Endothelial cell of umbilical vein (primary cell): ENCODE data around the gene ZDHHC7. TPM values are rescaled to one million over a fixed set of nuclear protein-coding genes. Genes with fewer than 3 reads are reported as not detected.

Source experiments
- BruUV-seq: library from RNA; stranded (reverse); fragments of 400-500 nt; replicated peaks from 2 replicates; lab custom pipeline; 2021; lab: Mats Ljungman, UMichigan
- CTCF ChIA-PET: fragments of 300-600, 350-600 bp; sonication (Branson Sonifier 250); formaldehyde crosslinking; loops from one replicate; lab custom pipeline; 2021; ENCODE audit warnings: antibody characterized with exemption, inconsistent platforms; lab: Charles Lee
- POLR2A ChIA-PET: fragments of 300-600, 350-600 bp; sonication (Branson Sonifier 250); formaldehyde crosslinking; loops from one replicate; lab custom pipeline; 2021; ENCODE audit warnings: antibody characterized with exemption, inconsistent platforms; lab: Charles Lee
- DNase-seq: peaks from one replicate; pipeline ENCODE4 v3.0.0-alpha.2; 2011; ENCODE audit warnings: low read depth, low spot score
- FAIRE-seq: peaks from 2 replicates; lab custom pipeline; 2011; peaks lifted over from hg19 to GRCh38; lab: Jason Lieb, UNC
- H2AFZ ChIP-seq: 2 replicates; pipeline ENCODE4 v1.6.0; 2012; ENCODE audit warnings: low read depth, low read length, control low read depth, inconsistent platforms
- H3K27ac ChIP-seq: 2 replicates; pipeline ENCODE4 v1.5.1; 2011; ENCODE audit warnings: low read depth, mild to moderate bottlenecking, control low read depth, low read length, moderate library complexity; ENCODE audit not compliant: insufficient read depth
- H3K27me3 ChIP-seq, 2 experiments: 2 replicates each; pipeline versions ENCODE4 v1.6.0 to v1.6.1; 2011; ENCODE audit warnings: low read length in 2 of 2, mixed read lengths in 1 of 2; ENCODE audit not compliant: control insufficient read depth in 2 of 2, insufficient read depth in 2 of 2
- H3K36me3 ChIP-seq, 2 experiments: 2 replicates in 1 of 2; 3 replicates in 1 of 2; pipeline ENCODE4 v1.5.1; 2011; ENCODE audit warnings: low read length in 2 of 2, mild to moderate bottlenecking in 1 of 2, moderate library complexity in 1 of 2; ENCODE audit not compliant: control insufficient read depth in 2 of 2, insufficient read depth in 2 of 2; ENCODE audit errors: extremely low read depth in 1 of 2
- H3K4me1 ChIP-seq: 3 replicates; pipeline ENCODE4 v1.5.1; 2011; ENCODE audit warnings: mild to moderate bottlenecking, low read length; ENCODE audit not compliant: control insufficient read depth, insufficient read depth; ENCODE audit errors: extremely low read depth
- H3K4me2 ChIP-seq: 2 replicates; pipeline ENCODE4 v1.6.1; 2011; ENCODE audit warnings: low read length, control low read depth, mixed read lengths; ENCODE audit not compliant: insufficient read depth
- H3K4me3 ChIP-seq, 3 experiments: fragments of 200-600 bp in 1 of 3; sonication (generic), shearing (Covaris generic) in 1 of 3; replicated peaks in 1 of 3; 2 replicates each; pipeline ENCODE4 v1.5.1; 2011 to 2016; ENCODE audit warnings: control low read depth in 3 of 3, low read length in 3 of 3, mild to moderate bottlenecking in 2 of 3, inconsistent platforms in 1 of 3, low read depth in 1 of 3, moderate library complexity in 1 of 3; ENCODE audit not compliant: insufficient read depth in 1 of 3
- H3K79me2 ChIP-seq: 2 replicates; pipeline ENCODE4 v1.6.0; 2012; ENCODE audit warnings: low read length, inconsistent platforms; ENCODE audit not compliant: control insufficient read depth, insufficient read depth
- H3K9ac ChIP-seq: replicated peaks from 2 replicates; pipeline ENCODE3; 2011; ENCODE audit warnings: low read length, control low read depth; ENCODE audit not compliant: insufficient read depth; ENCODE audit errors: extremely low read depth
- H3K9me1 ChIP-seq: replicated peaks from 3 replicates; pipeline ENCODE4 v1.6.0; 2011; ENCODE audit warnings: mild to moderate bottlenecking, low read length; ENCODE audit not compliant: control insufficient read depth, insufficient read depth; ENCODE audit errors: extremely low read depth
- H3K9me3 ChIP-seq: replicated peaks from 2 replicates; pipeline ENCODE4 v1.5.1; 2012; ENCODE audit warnings: low read length, inconsistent platforms; ENCODE audit not compliant: control insufficient read depth, insufficient read depth
- H4K20me1 ChIP-seq: replicated peaks from 2 replicates; pipeline ENCODE3; 2011; ENCODE audit warnings: mild to moderate bottlenecking, low read length; ENCODE audit not compliant: control insufficient read depth, insufficient read depth; ENCODE audit errors: extremely low read depth
- CTCF ChIP-seq, 2 donors: IDR thresholded peaks; 1 replicate in 1 of 2; 2 replicates in 1 of 2; pipeline ENCODE4 v1.5.1; 2011; ENCODE audit warnings: low read length in 2 of 2, mild to moderate bottlenecking in 2 of 2, moderate library complexity in 2 of 2, control low read depth in 1 of 2, inconsistent platforms in 1 of 2, low read depth in 1 of 2; ENCODE audit not compliant: insufficient read depth in 1 of 2; ENCODE audit errors: extremely low read depth in 1 of 2
- EZH2 ChIP-seq: IDR thresholded peaks from 2 replicates; pipeline ENCODE4 v1.6.1; 2012; ENCODE audit warnings: borderline replicate concordance, low read depth, mild to moderate bottlenecking, moderate library complexity, low read length, inconsistent platforms; ENCODE audit not compliant: severe bottlenecking
- dilution Hi-C: fragments of 300-500 bp; cut with MboI; formaldehyde crosslinking; loops from one replicate; pipeline ENCODE4 v1.15.0; 2019; ENCODE audit warnings: low sequenced_read_pairs; ENCODE audit not compliant: extremely low pct_ligation_motif_present
- intact Hi-C: fragments of 100-400 bp; cut with micrococcal nuclease; formaldehyde crosslinking; loops from one replicate; pipeline ENCODE4 v1.10.0; 2022
- polyA plus RNA-seq, 4 experiments: library from polyadenylated mRNA; depleted of rRNA in 3 of 4; stranded (reverse) in 3 of 4; unstranded in 1 of 4; fragments of >200 nt; gene quantifications; 2 replicates each; pipeline versions ENCODE4 v1.2.1 to v1.2.3, GENCODE V29; 2011 to 2012; ENCODE audit warnings: missing spikeins in 1 of 4
- total RNA-seq: library from RNA; stranded (reverse); gene quantifications from 2 replicates; pipeline ENCODE4 v1.2.3, GENCODE V29; 2021

Gene ZDHHC7
- total and polyA plus RNA-seq, 2 donors (not counting 3 experiments of a cell fraction or from before 2014, with no cell fraction given): 44.1 to 46.2 TPM

GRCh38 chr16:85056211-85056748 is 44.9 kb upstream of the ZDHHC7 start:
- no TSS peak for BruUV-seq

More at GRCh38 chr16:85056211-85056748, 44.9 kb upstream of the ZDHHC7 start:
- Histone ChIP-seq H3K9me1 (no peaks in the 10 kb centered on the region), H2AFZ (peak overlapping the region; percentile 93), H3K4me1 (peaks cover 9% of the 10 kb centered on the region), H3K9ac (no peak overlapping the region), H3K9me3 (no peaks in the 10 kb centered on the region), H3K4me2 (no peak overlapping the region), H3K36me3 (no peaks in the 10 kb centered on the region), H3K27me3 (no peaks in the 10 kb centered on the region), H3K27ac (no peak overlapping the region), H3K4me3 (no peak overlapping the region), H3K79me2 (no peaks in the 10 kb centered on the region), H4K20me1 (no peaks in the 10 kb centered on the region)
- ChIA-PET CTCF (interaction anchor here (0.6 to 5.9 kb wide), 18 partner anchors 8 to 80 kb away, joined by 3 to 123 read pairs (median 4); partner anchors contain the start of gene ZDHHC7), POLR2A (no interaction called here)
- peak; percentile 35 for DNase-seq
- peak; percentile 56 for FAIRE-seq
- TF ChIP-seq CTCF (IDR thresholded peaks at IDR 0.05; ENCODE audit: extremely low read depth in 1 of 2, insufficient read depth in 1 of 2, low read depth in 1 of 2, low read length in 2 of 2): peak; percentile 12 to 61
- no peak for TF ChIP-seq EZH2
- dilution Hi-C loops (no loop called here), intact Hi-C loops (loop anchor here (1.0 kb wide), 1 partner anchor 30 kb away; no protein-coding TSS in a partner anchor)
